GM12878 (cell line): Measurements from ENCODE around the gene ACRBP.

Experiments used
- CTCF ChIP-seq, 3 experiments: IDR thresholded peaks in 2 of 3; conservative IDR thresholded peaks in 1 of 3; 2 replicates each; pipeline ENCODE4 v1.5.1; 2011; ENCODE audit warnings: low read depth in 3 of 3, low read length in 3 of 3, mild to moderate bottlenecking in 3 of 3, control low read depth in 2 of 3, moderate library complexity in 2 of 3, inconsistent platforms in 1 of 3, mixed read lengths in 1 of 3; ENCODE audit not compliant: control insufficient read depth in 2 of 3, insufficient read depth in 1 of 3; ENCODE audit errors: extremely low read depth in 1 of 3
- POLR2A ChIP-seq: IDR thresholded peaks from 2 replicates; pipeline ENCODE4 v1.6.1; 2011; ENCODE audit warnings: low read depth, mild to moderate bottlenecking, low read length
- YY1 ChIP-seq: IDR thresholded peaks from 2 replicates; pipeline ENCODE4 v1.6.1; 2011; ENCODE audit warnings: low read depth, mild to moderate bottlenecking, low read length
- TF ChIP-seq, protein P1 (sequence below): IDR thresholded peaks from 2 replicates; pipeline ENCODE4 v1.6.1; 2012; ENCODE audit warnings: low read depth, low read length, improper control_type of control experiment

GRCh38 chr12:6620137-6620884 is 26.9 kb downstream of the ACRBP start:
- TF ChIP-seq YY1 (no peak), POLR2A (peak; percentile 38; the same call in 1 of the 2 replicates), CTCF (IDR thresholded peaks at IDR 0.05 in 2 of 3, conservative IDR thresholded peaks at IDR 0.05 in 1 of 3; ENCODE audit: control insufficient read depth in 2 of 3, extremely low read depth in 1 of 3, insufficient read depth in 1 of 3, low read depth in 3 of 3, low read length in 3 of 3) (no peak)
- TF ChIP-seq, protein P1, sequence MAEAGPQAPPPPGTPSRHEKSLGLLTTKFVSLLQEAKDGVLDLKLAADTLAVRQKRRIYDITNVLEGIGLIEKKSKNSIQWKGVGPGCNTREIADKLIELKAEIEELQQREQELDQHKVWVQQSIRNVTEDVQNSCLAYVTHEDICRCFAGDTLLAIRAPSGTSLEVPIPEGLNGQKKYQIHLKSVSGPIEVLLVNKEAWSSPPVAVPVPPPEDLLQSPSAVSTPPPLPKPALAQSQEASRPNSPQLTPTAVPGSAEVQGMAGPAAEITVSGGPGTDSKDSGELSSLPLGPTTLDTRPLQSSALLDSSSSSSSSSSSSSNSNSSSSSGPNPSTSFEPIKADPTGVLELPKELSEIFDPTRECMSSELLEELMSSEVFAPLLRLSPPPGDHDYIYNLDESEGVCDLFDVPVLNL, result no peak
